K562 (cell line): ENCODE data around the gene ZNF154. TPM values are rescaled to one million over a fixed set of nuclear protein-coding genes. Genes with fewer than 3 reads are reported as not detected.

ENCODE experiments used
- ATAC-seq: fragments of 200-7000 bp; cut with Tn5 transposase; 3 replicates; pipeline ENCODE4 v1.9.1; 2020; ENCODE audit warnings: moderate library complexity
- BruUV-seq: library from RNA; stranded (reverse); fragments of 400-500 nt; replicated peaks from 2 replicates; lab custom pipeline; 2021; lab: Mats Ljungman, UMichigan
- CTCF ChIA-PET: fragments of 300-600 bp; formaldehyde crosslinking; extraction: SDS; loops from one replicate; lab custom pipeline; 2021; ENCODE audit warnings: low intra/inter-chr PET ratio; lab: Yijun Ruan, JAX
- POLR2A ChIA-PET: fragments of 300-600, 350-650 bp; sonication (Branson Sonifier 250); formaldehyde crosslinking; extraction: SDS; loops from one replicate; lab custom pipeline; 2021; ENCODE audit warnings: antibody characterized with exemption, inconsistent platforms; lab: Yijun Ruan, JAX
- DNase-seq, 4 experiments: peaks; one replicate each; pipeline versions ENCODE4 v3.0.0 to v3.0.0-alpha.2; 2011 to 2018; ENCODE audit warnings: low spot score in 3 of 4, mixed read lengths in 3 of 4; ENCODE audit errors: extremely low read depth in 1 of 4
- FAIRE-seq: peaks from 2 replicates; lab custom pipeline; 2011; peaks lifted over from hg19 to GRCh38; lab: Jason Lieb, UNC
- H2AFZ ChIP-seq: 2 replicates; pipeline ENCODE4 v1.6.0; 2011; ENCODE audit warnings: low read depth, low read length, control low read depth, inconsistent platforms
- H3K27ac ChIP-seq: fragments of 200-600 bp; 3 replicates; pipeline ENCODE4 v1.8.0; 2011; ENCODE audit warnings: low read depth, mild to moderate bottlenecking, control low read depth, inconsistent platforms, low read length, moderate library complexity, mixed read lengths; ENCODE audit errors: extremely low read depth
- H3K27me3 ChIP-seq, 2 experiments: fragments of 300-600 bp in 1 of 2; 2 replicates in 1 of 2; 3 replicates in 1 of 2; pipeline versions ENCODE4 v1.6.0 to v1.8.0; 2011; ENCODE audit warnings: inconsistent platforms in 2 of 2, low read length in 2 of 2, mild to moderate bottlenecking in 1 of 2, mixed read lengths in 1 of 2, moderate library complexity in 1 of 2; ENCODE audit not compliant: control insufficient read depth in 2 of 2, insufficient read depth in 2 of 2
- H3K36me3 ChIP-seq: fragments of 300-600 bp; 3 replicates; pipeline ENCODE4 v1.8.0; 2011; ENCODE audit warnings: mild to moderate bottlenecking, low read length, inconsistent platforms; ENCODE audit not compliant: control insufficient read depth, insufficient read depth
- H3K4me1 ChIP-seq, 2 experiments: fragments of 200-600 bp in 1 of 2; replicated peaks in 1 of 2; 2 replicates in 1 of 2; 3 replicates in 1 of 2; pipeline versions ENCODE4 v1.5.1 to v1.8.0; 2011; ENCODE audit warnings: inconsistent platforms in 2 of 2, low read length in 2 of 2, mild to moderate bottlenecking in 1 of 2, mixed read lengths in 1 of 2, moderate library complexity in 1 of 2; ENCODE audit not compliant: control insufficient read depth in 2 of 2, insufficient read depth in 2 of 2
- H3K4me2 ChIP-seq: 2 replicates; pipeline ENCODE4 v1.6.1; 2011; ENCODE audit warnings: low read length, control low read depth, inconsistent platforms, mixed read lengths; ENCODE audit not compliant: insufficient read depth
- H3K4me3 ChIP-seq: fragments of 200-600 bp; sonication (generic), shearing (Covaris generic); 2 replicates; pipeline ENCODE4 v1.5.1; 2016; ENCODE audit warnings: control low read depth, inconsistent platforms
- H3K79me2 ChIP-seq: fragments of 200-600 bp; 3 replicates; pipeline ENCODE4 v1.8.0; 2011; ENCODE audit warnings: low read length, inconsistent platforms; ENCODE audit not compliant: control insufficient read depth, insufficient read depth
- H3K9ac ChIP-seq, 2 experiments: 2 replicates each; pipeline versions ENCODE4 v1.6.0 to v1.6.1; 2011; ENCODE audit warnings: low read depth in 2 of 2, low read length in 2 of 2, control low read depth in 1 of 2, inconsistent platforms in 1 of 2, mild to moderate bottlenecking in 1 of 2, mixed read lengths in 1 of 2; ENCODE audit not compliant: insufficient read depth in 1 of 2
- H3K9me1 ChIP-seq: one replicate; pipeline ENCODE4 v1.6.0; 2011; ENCODE audit warnings: inconsistent platforms, mild to moderate bottlenecking, low read length, moderate library complexity; ENCODE audit not compliant: control insufficient read depth, insufficient read depth
- H3K9me3 ChIP-seq: replicated peaks from 2 replicates; pipeline ENCODE4 v1.5.1; 2011; ENCODE audit warnings: low read depth, low read length, inconsistent platforms; ENCODE audit not compliant: control insufficient read depth, insufficient read depth
- H4K20me1 ChIP-seq: replicated peaks from 2 replicates; pipeline ENCODE4 v1.6.1; 2011; ENCODE audit warnings: low read length, inconsistent platforms, mixed read lengths; ENCODE audit not compliant: control insufficient read depth, insufficient read depth
- ATF1 ChIP-seq, 2 experiments: fragments of 450-650 bp in 1 of 2; IDR thresholded peaks; 2 replicates each; pipeline ENCODE4 v1.6.1; 2016; ENCODE audit warnings: missing compliant biosample characterization in 1 of 2, missing genetic modification characterization in 1 of 2
- CCNT2 ChIP-seq: IDR thresholded peaks from 2 replicates; pipeline ENCODE4 v1.6.1; 2011; ENCODE audit warnings: borderline replicate concordance, low read depth, mild to moderate bottlenecking, moderate library complexity, mixed read lengths, low read length; ENCODE audit not compliant: insufficient read length; ENCODE audit errors: extremely low read depth
- FOXK2 ChIP-seq, 2 experiments: fragments of 450-650 bp; IDR thresholded peaks in 1 of 2; conservative IDR thresholded peaks in 1 of 2; 2 replicates each; pipeline ENCODE4 v1.6.1; 2016; ENCODE audit warnings: low read depth in 2 of 2, mild to moderate bottlenecking in 1 of 2
- GATAD2A ChIP-seq: fragments of 450-650 bp; IDR thresholded peaks from 2 replicates; pipeline ENCODE4 v1.6.1; 2017
- NFE2 ChIP-seq: IDR thresholded peaks from 2 replicates; pipeline ENCODE4 v1.6.1; 2014; ENCODE audit warnings: antibody characterized with exemption, low read depth
- NFE2L1 ChIP-seq: fragments of 450-650 bp; IDR thresholded peaks from 2 replicates; pipeline ENCODE4 v1.6.1; 2016; ENCODE audit warnings: missing genetic modification characterization, low read depth, mild to moderate bottlenecking, missing compliant biosample characterization, moderate library complexity, borderline replicate concordance
- RCOR1 ChIP-seq, 2 experiments: IDR thresholded peaks; 2 replicates each; pipeline ENCODE4 v1.6.1; 2012; ENCODE audit warnings: low read depth in 2 of 2, low read length in 2 of 2, borderline replicate concordance in 1 of 2, improper control_type of control experiment in 1 of 2
- SAFB2 ChIP-seq: fragments of 200-400 bp; formaldehyde crosslinking; IDR thresholded peaks from 2 replicates; pipeline ENCODE4 v1.6.1; 2018; ENCODE audit warnings: borderline replicate concordance, low read length, low read depth, moderate library complexity; ENCODE audit not compliant: severe bottlenecking
- SETDB1 ChIP-seq: IDR thresholded peaks from one replicate; pipeline ENCODE4 v1.6.1; 2012; ENCODE audit warnings: low read length, control low read depth, inconsistent platforms
- STAT5B ChIP-seq: fragments of 250-450 bp; sonication (Bioruptor Pico); IDR thresholded peaks from 2 replicates; pipeline ENCODE4 v1.8.0; 2021; ENCODE audit warnings: mild to moderate bottlenecking, inconsistent platforms
- TCF15 ChIP-seq: fragments of 250-450 bp; sonication (Bioruptor Pico); IDR thresholded peaks from 2 replicates; pipeline ENCODE4 v1.8.0; 2022; ENCODE audit warnings: moderate library complexity, mild to moderate bottlenecking, inconsistent platforms
- ZNF121 ChIP-seq: sonication (generic); formaldehyde crosslinking; conservative IDR thresholded peaks from 2 replicates; pipeline ENCODE4 v1.8.0; 2022; ENCODE audit warnings: missing genetic modification reagents
- ZNF57 ChIP-seq: fragments of 450-650 bp; formaldehyde crosslinking; IDR thresholded peaks from 2 replicates; pipeline ENCODE4 v1.4.0; 2020; ENCODE audit warnings: mild to moderate bottlenecking, moderate library complexity
- ZSCAN29 ChIP-seq: fragments of 450-650 bp; IDR thresholded peaks from 2 replicates; pipeline ENCODE4 v1.6.1; 2017
- WGBS: fragments of 100-300 bp; shearing (Covaris generic); methylation state at CpG from one replicate; pipeline ENCODE4 v1.1.6; 2016; ENCODE audit warnings: low coverage, mixed read lengths; ENCODE audit not compliant: insufficient coverage; ENCODE audit errors: missing lambda C conversion rate; 5-methylcytosine and 5-hydroxymethylcytosine counted together
- in situ Hi-C: fragments of 300-500 bp; cut with MboI; formaldehyde crosslinking; loops from 4 replicates; pipeline ENCODE4 v1.15.0; 2018; ENCODE audit warnings: inconsistent platforms, mixed read lengths
- intact Hi-C: fragments of 100-400 bp; cut with micrococcal nuclease; formaldehyde crosslinking; loops from 2 replicates; pipeline ENCODE4 v1.14.2; 2022
- polyA plus RNA-seq, 8 experiments: library from polyadenylated mRNA; depleted of rRNA in 4 of 8; stranded (reverse) in 5 of 8; unstranded in 3 of 8; fragments of >200 nt; fragmentation: Nextera tagmentation in 2 of 8; fragmentation: Illumina TruSeq in 1 of 8; extraction: Ambion mirVana in 2 of 8; extraction: Trizol in 1 of 8; gene quantifications; 2 replicates each; pipeline versions ENCODE4 v1.2.1 to v1.2.3, GENCODE V29; 2011 to 2014; ENCODE audit warnings: inconsistent platforms in 1 of 8, missing spikeins in 1 of 8
- total RNA-seq, 7 experiments: library from RNA; depleted of rRNA in 6 of 7; stranded (reverse); fragments of >200 nt in 6 of 7; fragmentation: Illumina TruSeq in 2 of 7; extraction: Trizol in 2 of 7; gene quantifications; 2 replicates each; pipeline versions ENCODE4 v1.2.1 to v1.2.3, GENCODE V29; 2011 to 2021; ENCODE audit warnings: low replicate concordance in 1 of 7
- TF ChIP-seq, protein P1 (sequence below): fragments of 250-450 bp; sonication (Bioruptor Pico); IDR thresholded peaks from 2 replicates; pipeline ENCODE4 v1.4.0; 2020; ENCODE audit warnings: mild to moderate bottlenecking, moderate library complexity, borderline replicate concordance

The ZNF154 gene
- total and polyA plus RNA-seq, 9 of the 15 experiments (the other 6 are each of a cell fraction or from before 2014, with no cell fraction given), result 0.06 to 0.11 (median 0.07) TPM; not detected in 6

- H3K4me1 ChIP-seq, result no peaks in the 10 kb centered on the region
- no peak for FAIRE-seq
- no peak for ATAC-seq
- H3K36me3 ChIP-seq, result no peaks in the 10 kb centered on the region
- no peak overlapping the region for H3K4me3 ChIP-seq
- H3K27me3 ChIP-seq, result no peaks in the 10 kb centered on the region
- no peak overlapping the region for H3K9ac ChIP-seq
- in situ Hi-C loops, result no loop called here
- ChIA-PET CTCF (no interaction called here), POLR2A (no interaction called here)
- H3K79me2 ChIP-seq, result no peaks in the 10 kb centered on the region
- WGBS, result 0% methylated on average over 2 of the region's 2 CpGs
- H2AFZ ChIP-seq, result no peak overlapping the region
- no peaks in the 10 kb centered on the region for H4K20me1 ChIP-seq
- intact Hi-C loops, result no loop called here
- no peaks in the 10 kb centered on the region for H3K9me1 ChIP-seq
- TF ChIP-seq SAFB2, result no peak
- no peak for TF ChIP-seq NFE2L1 (tag)
- TF ChIP-seq STAT5B, result no peak
- no peak for TF ChIP-seq GATAD2A
- BruUV-seq, result no TSS peak
- DNase-seq, result no peak
- no peak overlapping the region for H3K4me2 ChIP-seq
- H3K27ac ChIP-seq, result no peak overlapping the region
- peaks cover 4% of the 10 kb centered on the region for H3K9me3 ChIP-seq
Measured at GRCh38 chr19:57675881-57676280, 33.1 kb downstream of the ZNF154 start.

DNA sequence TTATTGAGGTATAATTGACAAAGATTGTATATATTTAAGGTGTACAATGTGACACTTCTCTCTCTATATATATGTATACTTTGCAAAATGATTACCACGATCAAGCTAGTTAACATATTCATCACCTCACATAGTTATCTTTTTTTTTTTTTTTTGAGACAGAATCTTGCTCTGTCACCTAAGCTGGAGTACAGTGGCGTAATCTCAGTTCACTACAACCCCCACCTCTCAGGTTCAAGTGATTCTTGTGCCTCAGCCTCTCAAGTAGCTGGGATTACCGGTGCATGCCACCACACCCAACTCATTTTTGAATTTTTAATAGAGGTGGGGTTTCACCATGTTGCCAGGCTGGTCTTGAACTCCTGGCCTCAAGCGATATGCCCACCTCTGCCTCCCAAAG is 36.5 kb downstream of the ZNF154 start:
- H3K4me2 ChIP-seq, result no peak overlapping the region
- intact Hi-C loops, result no loop called here
- WGBS, result 0% methylated on average over 4 of the region's 4 CpGs
- no peak overlapping the region for H3K9ac ChIP-seq
- POLR2A ChIA-PET, result interaction anchor here (0.7 to 1.0 kb wide), 2 partner anchors 9 to 518 kb away, joined by 3 read pairs; partner anchors contain the start of gene ZNF551
- CTCF ChIA-PET, result no interaction called here
- H3K4me3 ChIP-seq, result no peak overlapping the region
- H3K9me1 ChIP-seq, result no peaks in the 10 kb centered on the region
- no peaks in the 10 kb centered on the region for H3K4me1 ChIP-seq
- no peaks in the 10 kb centered on the region for H3K9me3 ChIP-seq
- no TSS peak for BruUV-seq
- ATAC-seq (no peak), FAIRE-seq (no peak), DNase-seq (no peak)
- H3K79me2 ChIP-seq, result no peaks in the 10 kb centered on the region
- no peaks in the 10 kb centered on the region for H3K36me3 ChIP-seq
- in situ Hi-C loops, result no loop called here
- H4K20me1 ChIP-seq, result no peaks in the 10 kb centered on the region
- H3K27me3 ChIP-seq, result peaks cover 2 to 4% of the 10 kb centered on the region in 2 experiments; a peak in 4 of 5 replicates
- H2AFZ ChIP-seq, result no peak overlapping the region
- H3K27ac ChIP-seq, result no peak overlapping the region
- TF ChIP-seq RCOR1 (IDR thresholded peaks at IDR 0.05; ENCODE audit: borderline replicate concordance in 1 of 2, low read depth in 2 of 2, low read length in 2 of 2) (no peak), SETDB1 (no peak), FOXK2 (conservative IDR thresholded peaks at IDR 0.05 in 1 of 2, IDR thresholded peaks at IDR 0.05 in 1 of 2; ENCODE audit: low read depth in 2 of 2) (no peak), TCF15 (CRISPR knock-in tag) (no peak), CCNT2 (no peak), ZSCAN29 (no peak), ZNF121 (CRISPR knock-in tag) (no peak), NFE2 (no peak), ZNF57 (CRISPR knock-in tag) (no peak), ATF1 (CRISPR knock-in tag; IDR thresholded peaks at IDR 0.05) (no peak), ATF1 (tag; IDR thresholded peaks at IDR 0.05) (no peak)
- TF ChIP-seq, protein P1, sequence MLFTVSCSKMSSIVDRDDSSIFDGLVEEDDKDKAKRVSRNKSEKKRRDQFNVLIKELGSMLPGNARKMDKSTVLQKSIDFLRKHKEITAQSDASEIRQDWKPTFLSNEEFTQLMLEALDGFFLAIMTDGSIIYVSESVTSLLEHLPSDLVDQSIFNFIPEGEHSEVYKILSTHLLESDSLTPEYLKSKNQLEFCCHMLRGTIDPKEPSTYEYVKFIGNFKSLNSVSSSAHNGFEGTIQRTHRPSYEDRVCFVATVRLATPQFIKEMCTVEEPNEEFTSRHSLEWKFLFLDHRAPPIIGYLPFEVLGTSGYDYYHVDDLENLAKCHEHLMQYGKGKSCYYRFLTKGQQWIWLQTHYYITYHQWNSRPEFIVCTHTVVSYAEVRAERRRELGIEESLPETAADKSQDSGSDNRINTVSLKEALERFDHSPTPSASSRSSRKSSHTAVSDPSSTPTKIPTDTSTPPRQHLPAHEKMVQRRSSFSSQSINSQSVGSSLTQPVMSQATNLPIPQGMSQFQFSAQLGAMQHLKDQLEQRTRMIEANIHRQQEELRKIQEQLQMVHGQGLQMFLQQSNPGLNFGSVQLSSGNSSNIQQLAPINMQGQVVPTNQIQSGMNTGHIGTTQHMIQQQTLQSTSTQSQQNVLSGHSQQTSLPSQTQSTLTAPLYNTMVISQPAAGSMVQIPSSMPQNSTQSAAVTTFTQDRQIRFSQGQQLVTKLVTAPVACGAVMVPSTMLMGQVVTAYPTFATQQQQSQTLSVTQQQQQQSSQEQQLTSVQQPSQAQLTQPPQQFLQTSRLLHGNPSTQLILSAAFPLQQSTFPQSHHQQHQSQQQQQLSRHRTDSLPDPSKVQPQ (CRISPR knock-in tag), result no peak
